Neural cell (in vitro differentiated cells): ENCODE measurements around the gene NHS. TPM values are rescaled to one million over a fixed set of nuclear protein-coding genes. Genes with fewer than 3 reads are reported as not detected.

Experiments used
- H2AFZ ChIP-seq: fragments of 200-600, 300-800 bp; sonication (generic), shearing (Covaris generic); 2 replicates; pipeline ENCODE4 v1.6.0; 2014; ENCODE audit warnings: low read depth, mild to moderate bottlenecking, antibody characterized with exemption, low read length, moderate library complexity
- H3F3A ChIP-seq: fragments of 200-600 bp; shearing (Covaris generic); 2 replicates; pipeline ENCODE4 v1.6.1; 2016; ENCODE audit warnings: mild to moderate bottlenecking, moderate library complexity, mixed read lengths, antibody characterized with exemption, low read length; ENCODE audit not compliant: insufficient read depth, poor library complexity, severe bottlenecking
- H3K27ac ChIP-seq: fragments of 200-600, 300-800 bp; sonication (generic), shearing (Covaris generic); 2 replicates; pipeline ENCODE4 v1.5.1; 2014; ENCODE audit warnings: mild to moderate bottlenecking, low read length, moderate library complexity
- H3K27me3 ChIP-seq: fragments of 300-800, 200-600 bp; sonication (generic), shearing (Covaris generic); 2 replicates; pipeline ENCODE4 v1.6.0; 2014; ENCODE audit warnings: mild to moderate bottlenecking, low read depth, low read length, moderate library complexity; ENCODE audit not compliant: insufficient read depth
- H3K36me3 ChIP-seq: fragments of 300-800, 200-600 bp; sonication (generic), shearing (Covaris generic); 2 replicates; pipeline ENCODE4 v1.5.1; 2014; ENCODE audit warnings: mild to moderate bottlenecking, antibody characterized with exemption, low read length, moderate library complexity; ENCODE audit not compliant: insufficient read depth
- H3K4me2 ChIP-seq: fragments of 300-800, 200-600 bp; sonication (generic), shearing (Covaris generic); 2 replicates; pipeline ENCODE4 v1.6.0; 2014; ENCODE audit warnings: mild to moderate bottlenecking, low read length
- H3K4me3 ChIP-seq: fragments of 300-800, 200-600 bp; sonication (generic), shearing (Covaris generic); 2 replicates; pipeline ENCODE4 v1.5.1; 2014; ENCODE audit warnings: mild to moderate bottlenecking, low read length, moderate library complexity
- H3K79me2 ChIP-seq: fragments of 200-600 bp; shearing (Covaris generic); replicated peaks from 2 replicates; pipeline ENCODE4 v1.6.0; 2014; ENCODE audit warnings: mild to moderate bottlenecking, low read length, moderate library complexity; ENCODE audit not compliant: insufficient read depth
- H3K9ac ChIP-seq: fragments of 300-800, 200-600 bp; sonication (generic), shearing (Covaris generic); 2 replicates; pipeline ENCODE4 v1.6.1; 2016; ENCODE audit warnings: mild to moderate bottlenecking, low read length, mixed read lengths
- H3K9me2 ChIP-seq: fragments of 200-600 bp; shearing (Covaris generic); 2 replicates; pipeline ENCODE4 v1.6.1; 2016; ENCODE audit warnings: mild to moderate bottlenecking, low read length, mixed read lengths; ENCODE audit not compliant: insufficient read depth
- H3K9me3 ChIP-seq: fragments of 200-600, 300-800 bp; sonication (generic), shearing (Covaris generic); 2 replicates; pipeline ENCODE4 v1.6.1; 2016; ENCODE audit warnings: mild to moderate bottlenecking, mixed run types, low read length, moderate library complexity, mixed read lengths
- H4K20me1 ChIP-seq: fragments of 200-600 bp; shearing (Covaris generic); 2 replicates; pipeline ENCODE4 v1.6.1; 2016; ENCODE audit warnings: mild to moderate bottlenecking, mixed run types; ENCODE audit not compliant: insufficient read depth
- EP300 ChIP-seq: fragments of 450-650 bp; conservative IDR thresholded peaks from 2 replicates; pipeline ENCODE4 v1.6.1; 2014; ENCODE audit warnings: antibody characterized with exemption, mild to moderate bottlenecking, moderate library complexity; ENCODE audit not compliant: poor library complexity, severe bottlenecking
- EZH2 ChIP-seq: fragments of 200-600, 300-800 bp; shearing (Covaris generic), sonication (generic); IDR thresholded peaks from 2 replicates; pipeline ENCODE4 v1.6.1; 2014; ENCODE audit warnings: antibody characterized with exemption, low read length, borderline replicate concordance, mild to moderate bottlenecking; ENCODE audit not compliant: insufficient read depth, poor library complexity, severe bottlenecking
- MXI1 ChIP-seq: fragments of 450-650 bp; conservative IDR thresholded peaks from 2 replicates; pipeline ENCODE4 v1.6.1; 2014; ENCODE audit warnings: antibody characterized with exemption, mild to moderate bottlenecking; ENCODE audit not compliant: poor library complexity, severe bottlenecking
- POLR2AphosphoS5 ChIP-seq: IDR thresholded peaks from 2 replicates; pipeline ENCODE4 v1.6.1; 2012
- RAD21 ChIP-seq: fragments of 450-650 bp; conservative IDR thresholded peaks from 2 replicates; pipeline ENCODE4 v1.6.1; 2014; ENCODE audit warnings: antibody characterized with exemption, mild to moderate bottlenecking, moderate library complexity
- SMC3 ChIP-seq: fragments of 450-650 bp; conservative IDR thresholded peaks from 2 replicates; pipeline ENCODE4 v1.6.1; 2014; ENCODE audit warnings: antibody characterized with exemption, mild to moderate bottlenecking, moderate library complexity; ENCODE audit not compliant: poor library complexity
- TAF1 ChIP-seq: IDR thresholded peaks from 2 replicates; pipeline ENCODE4 v1.6.1; 2012; ENCODE audit warnings: low read depth
- polyA plus RNA-seq: library from polyadenylated mRNA; depleted of rRNA; stranded (reverse); fragments of >200 nt; gene quantifications from 2 replicates; pipeline ENCODE4 v1.2.3, GENCODE V29; 2014
- TF ChIP-seq, protein P1 (sequence below): IDR thresholded peaks from 2 replicates; pipeline ENCODE4 v1.6.1; 2012; ENCODE audit warnings: borderline replicate concordance
- TF ChIP-seq, protein P2 (sequence below): fragments of 450-650 bp; IDR thresholded peaks from 2 replicates; pipeline ENCODE4 v1.5.1; 2014; ENCODE audit warnings: antibody characterized with exemption, mild to moderate bottlenecking, moderate library complexity; ENCODE audit not compliant: poor library complexity, severe bottlenecking

The NHS gene
- polyA plus RNA-seq, 1 donor from 2014 or later, result 1.9 TPM

DNA sequence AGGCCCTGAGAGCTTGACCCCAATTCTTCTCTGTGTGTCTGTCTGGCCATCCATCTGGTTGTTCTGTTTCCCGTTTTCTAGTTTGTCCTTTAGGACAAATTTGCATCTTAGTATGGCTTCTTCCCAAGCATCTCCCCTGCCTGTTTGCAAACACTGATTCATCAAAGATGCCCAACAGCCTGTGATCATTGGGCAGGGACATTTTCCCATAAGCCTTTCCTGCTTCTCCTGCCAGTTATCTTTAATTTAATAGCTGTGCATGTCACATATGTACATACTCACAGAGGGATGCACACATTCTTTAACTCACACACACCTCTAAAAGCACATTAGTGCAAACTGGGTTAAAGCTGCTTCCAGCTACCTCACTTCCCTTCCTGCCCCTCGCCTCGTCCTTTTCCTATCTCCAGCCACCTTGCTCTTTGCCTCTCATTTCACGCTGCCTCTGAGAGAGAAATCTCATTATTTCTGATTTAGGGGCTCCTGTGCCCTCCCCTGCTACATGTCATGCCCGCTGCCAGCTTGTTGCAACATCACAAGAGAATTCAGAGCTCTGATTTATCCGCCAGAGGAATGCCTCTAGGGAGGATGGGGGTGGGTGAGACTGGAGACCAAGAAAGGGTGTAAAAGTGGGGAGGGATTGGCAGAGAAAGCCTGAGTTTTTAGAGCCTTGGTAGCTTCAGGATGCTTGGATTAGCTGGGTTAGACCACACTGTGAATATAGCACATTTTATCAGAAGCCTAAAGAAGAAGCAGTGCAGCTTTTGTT is 100.6 kb downstream of the NHS start:
- no peak overlapping the region for H3K27ac ChIP-seq
- no peak overlapping the region for H3K4me3 ChIP-seq
- TF ChIP-seq TAF1 (no peak), RAD21 (no peak), EZH2 (no peak), EP300 (no peak), SMC3 (no peak), POLR2AphosphoS5 (no peak)
- TF ChIP-seq, protein P1, sequence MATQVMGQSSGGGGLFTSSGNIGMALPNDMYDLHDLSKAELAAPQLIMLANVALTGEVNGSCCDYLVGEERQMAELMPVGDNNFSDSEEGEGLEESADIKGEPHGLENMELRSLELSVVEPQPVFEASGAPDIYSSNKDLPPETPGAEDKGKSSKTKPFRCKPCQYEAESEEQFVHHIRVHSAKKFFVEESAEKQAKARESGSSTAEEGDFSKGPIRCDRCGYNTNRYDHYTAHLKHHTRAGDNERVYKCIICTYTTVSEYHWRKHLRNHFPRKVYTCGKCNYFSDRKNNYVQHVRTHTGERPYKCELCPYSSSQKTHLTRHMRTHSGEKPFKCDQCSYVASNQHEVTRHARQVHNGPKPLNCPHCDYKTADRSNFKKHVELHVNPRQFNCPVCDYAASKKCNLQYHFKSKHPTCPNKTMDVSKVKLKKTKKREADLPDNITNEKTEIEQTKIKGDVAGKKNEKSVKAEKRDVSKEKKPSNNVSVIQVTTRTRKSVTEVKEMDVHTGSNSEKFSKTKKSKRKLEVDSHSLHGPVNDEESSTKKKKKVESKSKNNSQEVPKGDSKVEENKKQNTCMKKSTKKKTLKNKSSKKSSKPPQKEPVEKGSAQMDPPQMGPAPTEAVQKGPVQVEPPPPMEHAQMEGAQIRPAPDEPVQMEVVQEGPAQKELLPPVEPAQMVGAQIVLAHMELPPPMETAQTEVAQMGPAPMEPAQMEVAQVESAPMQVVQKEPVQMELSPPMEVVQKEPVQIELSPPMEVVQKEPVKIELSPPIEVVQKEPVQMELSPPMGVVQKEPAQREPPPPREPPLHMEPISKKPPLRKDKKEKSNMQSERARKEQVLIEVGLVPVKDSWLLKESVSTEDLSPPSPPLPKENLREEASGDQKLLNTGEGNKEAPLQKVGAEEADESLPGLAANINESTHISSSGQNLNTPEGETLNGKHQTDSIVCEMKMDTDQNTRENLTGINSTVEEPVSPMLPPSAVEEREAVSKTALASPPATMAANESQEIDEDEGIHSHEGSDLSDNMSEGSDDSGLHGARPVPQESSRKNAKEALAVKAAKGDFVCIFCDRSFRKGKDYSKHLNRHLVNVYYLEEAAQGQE, result no peak
- TF ChIP-seq, protein P2, sequence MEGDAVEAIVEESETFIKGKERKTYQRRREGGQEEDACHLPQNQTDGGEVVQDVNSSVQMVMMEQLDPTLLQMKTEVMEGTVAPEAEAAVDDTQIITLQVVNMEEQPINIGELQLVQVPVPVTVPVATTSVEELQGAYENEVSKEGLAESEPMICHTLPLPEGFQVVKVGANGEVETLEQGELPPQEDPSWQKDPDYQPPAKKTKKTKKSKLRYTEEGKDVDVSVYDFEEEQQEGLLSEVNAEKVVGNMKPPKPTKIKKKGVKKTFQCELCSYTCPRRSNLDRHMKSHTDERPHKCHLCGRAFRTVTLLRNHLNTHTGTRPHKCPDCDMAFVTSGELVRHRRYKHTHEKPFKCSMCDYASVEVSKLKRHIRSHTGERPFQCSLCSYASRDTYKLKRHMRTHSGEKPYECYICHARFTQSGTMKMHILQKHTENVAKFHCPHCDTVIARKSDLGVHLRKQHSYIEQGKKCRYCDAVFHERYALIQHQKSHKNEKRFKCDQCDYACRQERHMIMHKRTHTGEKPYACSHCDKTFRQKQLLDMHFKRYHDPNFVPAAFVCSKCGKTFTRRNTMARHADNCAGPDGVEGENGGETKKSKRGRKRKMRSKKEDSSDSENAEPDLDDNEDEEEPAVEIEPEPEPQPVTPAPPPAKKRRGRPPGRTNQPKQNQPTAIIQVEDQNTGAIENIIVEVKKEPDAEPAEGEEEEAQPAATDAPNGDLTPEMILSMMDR, result no peak
- no peaks in the 10 kb centered on the region for H3K27me3 ChIP-seq
- H4K20me1 ChIP-seq, result no peaks in the 10 kb centered on the region
- no peaks in the 10 kb centered on the region for H3K79me2 ChIP-seq
- no peaks in the 10 kb centered on the region for H3K9me3 ChIP-seq
- H3F3A ChIP-seq, result no peaks in the 10 kb centered on the region
- no peak overlapping the region for H2AFZ ChIP-seq
- no peak overlapping the region for H3K9ac ChIP-seq
- no peak overlapping the region for H3K4me2 ChIP-seq
- H3K9me2 ChIP-seq, result no peaks in the 10 kb centered on the region
- no peaks in the 10 kb centered on the region for H3K36me3 ChIP-seq

DNA sequence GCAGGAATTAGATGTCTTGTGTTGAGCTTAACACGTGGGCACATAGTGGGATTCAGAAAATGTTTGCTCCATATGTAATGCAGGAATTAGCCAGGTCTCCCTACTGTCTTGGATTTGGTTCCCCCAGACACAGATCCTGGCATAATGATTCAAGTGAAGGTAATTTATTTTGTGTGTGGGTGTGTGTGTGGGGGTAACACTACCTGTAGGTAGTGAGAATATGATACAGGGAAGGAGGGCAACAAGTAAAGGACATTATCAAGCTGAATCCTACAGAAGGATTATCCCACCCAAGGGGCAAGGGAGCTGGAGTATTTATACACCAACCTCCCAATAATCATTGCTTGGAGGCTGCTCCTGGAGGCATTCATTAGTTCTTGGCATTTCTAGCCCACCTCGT is 101.4 kb downstream of the NHS start:
- Histone ChIP-seq H3K4me3 (no peak overlapping the region), H3K27me3 (no peaks in the 10 kb centered on the region)
- TF ChIP-seq, protein P1, result no peak
- TF ChIP-seq MXI1 (no peak), TAF1 (no peak), POLR2AphosphoS5 (no peak), RAD21 (no peak), SMC3 (no peak), EP300 (no peak), EZH2 (no peak)
- TF ChIP-seq, protein P2, result no peak

More for the DNA sequence above, 101.4 kb downstream of the NHS start:
- Histone ChIP-seq H3K79me2 (no peaks in the 10 kb centered on the region), H3K36me3 (no peaks in the 10 kb centered on the region), H3K9me3 (no peaks in the 10 kb centered on the region), H3K9me2 (no peaks in the 10 kb centered on the region), H3F3A (no peaks in the 10 kb centered on the region), H3K4me2 (no peak overlapping the region), H3K9ac (no peak overlapping the region), H4K20me1 (no peaks in the 10 kb centered on the region), H2AFZ (no peak overlapping the region), H3K27ac (no peak overlapping the region)
